ENCODE measurements around the gene PAQR4.

DNA sequence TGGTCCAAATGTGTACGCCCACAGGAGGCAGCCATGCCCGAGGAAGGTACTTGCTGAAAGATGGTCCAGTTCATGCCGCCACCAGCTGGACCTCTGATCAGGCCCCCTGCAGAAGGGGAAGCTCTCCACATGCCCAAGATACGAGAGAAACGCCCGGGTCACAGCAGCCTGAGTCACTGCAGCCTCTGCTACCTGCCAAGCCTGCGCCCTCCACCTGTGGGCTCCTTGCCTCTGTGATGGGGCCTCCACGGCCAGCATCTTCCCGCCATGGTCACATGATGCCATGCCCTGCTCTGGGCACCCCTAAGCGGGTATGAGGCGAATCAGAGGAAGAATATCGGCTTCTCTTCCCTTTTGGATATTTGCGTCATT, 18.8 kb upstream of the PAQR4 start:
- TF ChIP-seq SMC3 (conservative IDR thresholded peaks at IDR 0.05; ENCODE audit: poor library complexity) (no peak), POLR2AphosphoS5 (IDR thresholded peaks at IDR 0.05) (no peak), REST (IDR thresholded peaks at IDR 0.05; ENCODE audit: borderline replicate concordance) (no peak), TAF1 (IDR thresholded peaks at IDR 0.05; ENCODE audit: low read depth) (no peak), EP300 (conservative IDR thresholded peaks at IDR 0.05; ENCODE audit: poor library complexity, severe bottlenecking) (no peak), RAD21 (conservative IDR thresholded peaks at IDR 0.05) (no peak), EZH2 (IDR thresholded peaks at IDR 0.05; ENCODE audit: borderline replicate concordance, insufficient read depth, low read length, poor library complexity, severe bottlenecking) (no peak)
- TF ChIP-seq, protein P1, sequence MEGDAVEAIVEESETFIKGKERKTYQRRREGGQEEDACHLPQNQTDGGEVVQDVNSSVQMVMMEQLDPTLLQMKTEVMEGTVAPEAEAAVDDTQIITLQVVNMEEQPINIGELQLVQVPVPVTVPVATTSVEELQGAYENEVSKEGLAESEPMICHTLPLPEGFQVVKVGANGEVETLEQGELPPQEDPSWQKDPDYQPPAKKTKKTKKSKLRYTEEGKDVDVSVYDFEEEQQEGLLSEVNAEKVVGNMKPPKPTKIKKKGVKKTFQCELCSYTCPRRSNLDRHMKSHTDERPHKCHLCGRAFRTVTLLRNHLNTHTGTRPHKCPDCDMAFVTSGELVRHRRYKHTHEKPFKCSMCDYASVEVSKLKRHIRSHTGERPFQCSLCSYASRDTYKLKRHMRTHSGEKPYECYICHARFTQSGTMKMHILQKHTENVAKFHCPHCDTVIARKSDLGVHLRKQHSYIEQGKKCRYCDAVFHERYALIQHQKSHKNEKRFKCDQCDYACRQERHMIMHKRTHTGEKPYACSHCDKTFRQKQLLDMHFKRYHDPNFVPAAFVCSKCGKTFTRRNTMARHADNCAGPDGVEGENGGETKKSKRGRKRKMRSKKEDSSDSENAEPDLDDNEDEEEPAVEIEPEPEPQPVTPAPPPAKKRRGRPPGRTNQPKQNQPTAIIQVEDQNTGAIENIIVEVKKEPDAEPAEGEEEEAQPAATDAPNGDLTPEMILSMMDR (IDR thresholded peaks at IDR 0.05; ENCODE audit: poor library complexity, severe bottlenecking) = no peak
